GM19463 (cell line): ENCODE measurements around the gene FSTL4.

Experiments used
- ATAC-seq: cut with Tn5 transposase; IDR thresholded peaks from one replicate; pipeline ENCODE4 v1.9.1; 2021; ENCODE audit warnings: mild to moderate bottlenecking, moderate library complexity; ENCODE audit not compliant: unreplicated experiment

FSTL4 gene

GRCh38 chr5:133483406-133484090 is 128.8 kb downstream of the FSTL4 start:
- ATAC-seq: no peak

GRCh38 chr5:133482028-133482427 is 130.3 kb downstream of the FSTL4 start:
- ATAC-seq: no peak

- ATAC-seq: no peak
Observed at GRCh38 chr5:133480866-133481265, 131.5 kb downstream of the FSTL4 start.

GRCh38 chr5:133480366-133480765 is 132.0 kb downstream of the FSTL4 start:
- ATAC-seq: no peak

GRCh38 chr5:133478199-133478985 is 133.9 kb downstream of the FSTL4 start:
- no peak for ATAC-seq

- no peak for ATAC-seq
Observed at GRCh38 chr5:133475986-133476385, 136.4 kb downstream of the FSTL4 start.

GRCh38 chr5:133474851-133475590 is 137.3 kb downstream of the FSTL4 start:
- no peak for ATAC-seq

- ATAC-seq: no peak
Observed at GRCh38 chr5:133473291-133473690, 139.1 kb downstream of the FSTL4 start.

- ATAC-seq: no peak
Observed at GRCh38 chr5:133472829-133473228, 139.5 kb downstream of the FSTL4 start.

- ATAC-seq: no peak
Observed at GRCh38 chr5:133471699-133472098, 140.6 kb downstream of the FSTL4 start.

GRCh38 chr5:133470841-133471240 is 141.5 kb downstream of the FSTL4 start:
- no peak for ATAC-seq

- ATAC-seq: no peak
Observed at GRCh38 chr5:133469846-133470245, 142.5 kb downstream of the FSTL4 start.

- ATAC-seq: no peak
Observed at GRCh38 chr5:133469252-133469651, 143.1 kb downstream of the FSTL4 start.

- ATAC-seq: no peak
Observed at GRCh38 chr5:133468596-133468995, 143.7 kb downstream of the FSTL4 start.

- no peak for ATAC-seq
Observed at GRCh38 chr5:133467826-133468463, 144.4 kb downstream of the FSTL4 start.

GRCh38 chr5:133467335-133467779 is 145.0 kb downstream of the FSTL4 start:
- ATAC-seq: no peak

- no peak for ATAC-seq
Observed at GRCh38 chr5:133466556-133467334, 145.6 kb downstream of the FSTL4 start.

GRCh38 chr5:133464013-133464412 is 148.3 kb downstream of the FSTL4 start:
- ATAC-seq: no peak

- ATAC-seq: no peak
Observed at GRCh38 chr5:133461796-133462516, 150.4 kb downstream of the FSTL4 start.
